HepG2 (cell line): ENCODE data around the gene HSPA1B. TPM values are rescaled to one million over a fixed set of nuclear protein-coding genes. Genes with fewer than 3 reads are reported as not detected.

ENCODE experiments used
- CCAR2 ChIP-seq: fragments of 200-400 bp; formaldehyde crosslinking; optimal IDR thresholded peaks from 2 replicates; pipeline ENCODE3; 2018; ENCODE audit warnings: low read depth, mild to moderate bottlenecking, low read length, moderate library complexity
- DR1 ChIP-seq: sonication (generic); formaldehyde crosslinking; IDR thresholded peaks from 2 replicates; pipeline ENCODE4 v1.8.0; 2021; ENCODE audit warnings: mild to moderate bottlenecking, missing genetic modification reagents, inconsistent platforms
- HBP1 ChIP-seq: IDR thresholded peaks from 2 replicates; pipeline ENCODE4 v1.6.1; 2016; ENCODE audit warnings: low read depth, control low read depth
- KAT8 ChIP-seq: IDR thresholded peaks from 2 replicates; pipeline ENCODE4 v1.6.1; 2016; ENCODE audit warnings: missing genetic modification reagents, missing compliant biosample characterization
- KDM1A ChIP-seq: IDR thresholded peaks from 2 replicates; pipeline ENCODE4 v1.6.1; 2016; ENCODE audit warnings: missing compliant biosample characterization
- KLF6 ChIP-seq: IDR thresholded peaks from 2 replicates; pipeline ENCODE4 v1.8.0; 2016; ENCODE audit warnings: missing biosample characterization, missing genetic modification reagents
- KLF9 ChIP-seq: IDR thresholded peaks from 2 replicates; pipeline ENCODE4 v1.6.1; 2016; ENCODE audit warnings: low read depth
- LRRFIP1 ChIP-seq: sonication (generic); formaldehyde crosslinking; conservative IDR thresholded peaks from 2 replicates; pipeline ENCODE4 v1.4.0; 2020; ENCODE audit warnings: missing genetic modification reagents
- PHB2 ChIP-seq: fragments of 450-650 bp; IDR thresholded peaks from 2 replicates; pipeline ENCODE4 v1.6.1; 2018; ENCODE audit not compliant: partially characterized antibody
- RORA ChIP-seq: sonication (generic); formaldehyde crosslinking; IDR thresholded peaks from 2 replicates; pipeline ENCODE4 v1.5.0; 2020; ENCODE audit warnings: mild to moderate bottlenecking, missing genetic modification reagents, moderate library complexity
- SP2 ChIP-seq: sonication (generic); formaldehyde crosslinking; IDR thresholded peaks from 2 replicates; pipeline ENCODE4 v1.5.1; 2020; ENCODE audit warnings: mild to moderate bottlenecking, missing genetic modification reagents
- TBX2 ChIP-seq: sonication (generic); formaldehyde crosslinking; IDR thresholded peaks from 2 replicates; pipeline ENCODE4 v1.5.0; 2020; ENCODE audit warnings: missing genetic modification reagents, mild to moderate bottlenecking, borderline replicate concordance
- TEAD3 ChIP-seq: optimal IDR thresholded peaks from 2 replicates; pipeline ENCODE3; 2016; ENCODE audit warnings: borderline replicate concordance
- polyA plus RNA-seq, 8 experiments: library from polyadenylated mRNA; depleted of rRNA in 3 of 8; stranded (reverse) in 7 of 8; unstranded in 1 of 8; fragments of >200 nt; fragmentation: Illumina TruSeq in 4 of 8; extraction: Trizol in 4 of 8; gene quantifications; 2 replicates each; pipeline versions ENCODE4 v1.2.1 to v1.2.3, GENCODE V29; 2011 to 2016; ENCODE audit warnings: low read depth in 4 of 8, missing spikeins in 1 of 8, mixed read lengths in 1 of 8; ENCODE audit not compliant: insufficient read depth in 1 of 8
- total RNA-seq, 5 experiments: library from RNA; depleted of rRNA; stranded (reverse); fragments of >200 nt; fragmentation: Illumina TruSeq; extraction: Trizol; gene quantifications; 2 replicates each; pipeline ENCODE4 v1.2.3, GENCODE V29; 2016; ENCODE audit warnings: low read depth in 1 of 5
- TF ChIP-seq, protein P1 (sequence below): IDR thresholded peaks from 2 replicates; pipeline ENCODE4 v1.6.1; 2016; ENCODE audit warnings: low read depth, missing genetic modification reagents, missing compliant biosample characterization
- TF ChIP-seq, protein P2 (sequence below), 2 experiments: sonication (generic) in 1 of 2; formaldehyde crosslinking in 1 of 2; IDR thresholded peaks; 2 replicates each; pipeline versions ENCODE4 v1.4.0 to v1.6.1; 2018 to 2020; ENCODE audit warnings: missing genetic modification reagents in 2 of 2, borderline replicate concordance in 1 of 2, low read depth in 1 of 2, mild to moderate bottlenecking in 1 of 2, missing biosample characterization in 1 of 2
- TF ChIP-seq, protein P3 (sequence below): sonication (generic); formaldehyde crosslinking; conservative IDR thresholded peaks from 2 replicates; pipeline ENCODE4 v1.5.0; 2020; ENCODE audit warnings: missing genetic modification reagents

The HSPA1B gene
- total and polyA plus RNA-seq, 2 of the 13 experiments (the other 11 are each of a cell fraction or from before 2014, with no cell fraction given) = 26.0 to 186 TPM

DNA sequence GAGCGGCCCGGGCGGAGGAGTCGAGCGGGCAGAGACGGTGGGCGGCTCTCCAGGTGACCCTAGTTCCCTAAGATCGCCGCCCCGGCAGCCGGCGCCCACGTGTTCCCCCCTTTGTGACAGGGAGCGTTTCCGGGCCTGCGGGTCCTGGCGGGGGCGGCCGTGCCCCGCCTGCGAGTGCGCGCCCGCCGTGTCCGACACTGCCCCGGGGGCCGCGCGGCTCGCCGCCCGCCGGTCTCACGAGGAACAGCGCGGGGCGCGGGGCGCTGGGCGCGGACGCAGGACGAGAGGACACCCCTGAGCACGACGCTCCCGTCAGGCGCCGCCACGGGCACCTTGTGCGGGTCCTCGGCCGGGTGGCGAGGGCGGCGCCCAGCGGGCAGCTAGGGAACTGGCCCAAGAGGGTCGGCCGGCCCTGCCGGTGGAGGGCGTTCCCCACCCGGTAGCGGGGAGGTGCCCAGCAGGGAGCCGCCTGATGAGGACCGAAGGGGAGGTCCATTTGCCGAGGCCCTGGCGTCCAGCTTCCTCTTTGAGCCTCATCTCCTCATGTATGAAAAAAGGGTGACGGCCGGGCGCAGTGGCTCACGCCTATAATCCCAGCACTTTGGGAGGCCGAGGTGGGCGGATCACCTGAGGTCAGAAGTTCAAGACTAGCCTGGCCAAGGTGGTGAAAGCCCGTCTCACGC is 31.8 kb upstream of the HSPA1B start, which contains the start of gene VARS1 (continued):
- TF ChIP-seq, protein P1, sequence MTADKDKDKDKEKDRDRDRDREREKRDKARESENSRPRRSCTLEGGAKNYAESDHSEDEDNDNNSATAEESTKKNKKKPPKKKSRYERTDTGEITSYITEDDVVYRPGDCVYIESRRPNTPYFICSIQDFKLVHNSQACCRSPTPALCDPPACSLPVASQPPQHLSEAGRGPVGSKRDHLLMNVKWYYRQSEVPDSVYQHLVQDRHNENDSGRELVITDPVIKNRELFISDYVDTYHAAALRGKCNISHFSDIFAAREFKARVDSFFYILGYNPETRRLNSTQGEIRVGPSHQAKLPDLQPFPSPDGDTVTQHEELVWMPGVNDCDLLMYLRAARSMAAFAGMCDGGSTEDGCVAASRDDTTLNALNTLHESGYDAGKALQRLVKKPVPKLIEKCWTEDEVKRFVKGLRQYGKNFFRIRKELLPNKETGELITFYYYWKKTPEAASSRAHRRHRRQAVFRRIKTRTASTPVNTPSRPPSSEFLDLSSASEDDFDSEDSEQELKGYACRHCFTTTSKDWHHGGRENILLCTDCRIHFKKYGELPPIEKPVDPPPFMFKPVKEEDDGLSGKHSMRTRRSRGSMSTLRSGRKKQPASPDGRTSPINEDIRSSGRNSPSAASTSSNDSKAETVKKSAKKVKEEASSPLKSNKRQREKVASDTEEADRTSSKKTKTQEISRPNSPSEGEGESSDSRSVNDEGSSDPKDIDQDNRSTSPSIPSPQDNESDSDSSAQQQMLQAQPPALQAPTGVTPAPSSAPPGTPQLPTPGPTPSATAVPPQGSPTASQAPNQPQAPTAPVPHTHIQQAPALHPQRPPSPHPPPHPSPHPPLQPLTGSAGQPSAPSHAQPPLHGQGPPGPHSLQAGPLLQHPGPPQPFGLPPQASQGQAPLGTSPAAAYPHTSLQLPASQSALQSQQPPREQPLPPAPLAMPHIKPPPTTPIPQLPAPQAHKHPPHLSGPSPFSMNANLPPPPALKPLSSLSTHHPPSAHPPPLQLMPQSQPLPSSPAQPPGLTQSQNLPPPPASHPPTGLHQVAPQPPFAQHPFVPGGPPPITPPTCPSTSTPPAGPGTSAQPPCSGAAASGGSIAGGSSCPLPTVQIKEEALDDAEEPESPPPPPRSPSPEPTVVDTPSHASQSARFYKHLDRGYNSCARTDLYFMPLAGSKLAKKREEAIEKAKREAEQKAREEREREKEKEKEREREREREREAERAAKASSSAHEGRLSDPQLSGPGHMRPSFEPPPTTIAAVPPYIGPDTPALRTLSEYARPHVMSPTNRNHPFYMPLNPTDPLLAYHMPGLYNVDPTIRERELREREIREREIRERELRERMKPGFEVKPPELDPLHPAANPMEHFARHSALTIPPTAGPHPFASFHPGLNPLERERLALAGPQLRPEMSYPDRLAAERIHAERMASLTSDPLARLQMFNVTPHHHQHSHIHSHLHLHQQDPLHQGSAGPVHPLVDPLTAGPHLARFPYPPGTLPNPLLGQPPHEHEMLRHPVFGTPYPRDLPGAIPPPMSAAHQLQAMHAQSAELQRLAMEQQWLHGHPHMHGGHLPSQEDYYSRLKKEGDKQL (CRISPR knock-in tag) = peak; percentile 26; the same call in 1 of the 2 replicates
- TF ChIP-seq HBP1 (CRISPR knock-in tag) (0 out of 2 replicates have a peak, but pooled peaks have one; percentile 40), KDM1A (no peak), KAT8 (peak; percentile 81), TBX2 (CRISPR knock-in tag) (peak; percentile 80), LRRFIP1 (no peak), TEAD3 (CRISPR knock-in tag) (peak; percentile 34), SP2 (CRISPR knock-in tag) (peak; percentile 17; the same call in 1 of the 2 replicates), DR1 (CRISPR knock-in tag) (peak; percentile 71; the same call in 1 of the 2 replicates), CCAR2 (no peak), PHB2 (no peak), KLF9 (CRISPR knock-in tag) (peak; percentile 40; the same call in 1 of the 2 replicates), RORA (CRISPR knock-in tag) (no peak), KLF6 (CRISPR knock-in tag) (peak; percentile 81)
- TF ChIP-seq, protein P2, sequence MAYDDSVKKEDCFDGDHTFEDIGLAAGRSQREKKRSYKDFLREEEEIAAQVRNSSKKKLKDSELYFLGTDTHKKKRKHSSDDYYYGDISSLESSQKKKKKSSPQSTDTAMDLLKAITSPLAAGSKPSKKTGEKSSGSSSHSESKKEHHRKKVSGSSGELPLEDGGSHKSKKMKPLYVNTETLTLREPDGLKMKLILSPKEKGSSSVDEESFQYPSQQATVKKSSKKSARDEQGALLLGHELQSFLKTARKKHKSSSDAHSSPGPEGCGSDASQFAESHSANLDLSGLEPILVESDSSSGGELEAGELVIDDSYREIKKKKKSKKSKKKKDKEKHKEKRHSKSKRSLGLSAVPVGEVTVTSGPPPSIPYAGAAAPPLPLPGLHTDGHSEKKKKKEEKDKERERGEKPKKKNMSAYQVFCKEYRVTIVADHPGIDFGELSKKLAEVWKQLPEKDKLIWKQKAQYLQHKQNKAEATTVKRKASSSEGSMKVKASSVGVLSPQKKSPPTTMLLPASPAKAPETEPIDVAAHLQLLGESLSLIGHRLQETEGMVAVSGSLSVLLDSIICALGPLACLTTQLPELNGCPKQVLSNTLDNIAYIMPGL (CRISPR knock-in tag; IDR thresholded peaks at IDR 0.05; ENCODE audit: borderline replicate concordance in 1 of 2, low read depth in 1 of 2) = peak; percentile 97 to 99
- TF ChIP-seq, protein P3, sequence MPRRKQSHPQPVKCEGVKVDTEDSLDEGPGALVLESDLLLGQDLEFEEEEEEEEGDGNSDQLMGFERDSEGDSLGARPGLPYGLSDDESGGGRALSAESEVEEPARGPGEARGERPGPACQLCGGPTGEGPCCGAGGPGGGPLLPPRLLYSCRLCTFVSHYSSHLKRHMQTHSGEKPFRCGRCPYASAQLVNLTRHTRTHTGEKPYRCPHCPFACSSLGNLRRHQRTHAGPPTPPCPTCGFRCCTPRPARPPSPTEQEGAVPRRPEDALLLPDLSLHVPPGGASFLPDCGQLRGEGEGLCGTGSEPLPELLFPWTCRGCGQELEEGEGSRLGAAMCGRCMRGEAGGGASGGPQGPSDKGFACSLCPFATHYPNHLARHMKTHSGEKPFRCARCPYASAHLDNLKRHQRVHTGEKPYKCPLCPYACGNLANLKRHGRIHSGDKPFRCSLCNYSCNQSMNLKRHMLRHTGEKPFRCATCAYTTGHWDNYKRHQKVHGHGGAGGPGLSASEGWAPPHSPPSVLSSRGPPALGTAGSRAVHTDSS (CRISPR knock-in tag) = no peak
